GM23338 (cell line): ENCODE measurements around the gene PRDX3. TPM values are rescaled to one million over a fixed set of nuclear protein-coding genes. Genes with fewer than 3 reads are reported as not detected.
A peak's percentile ranks its signal among the peaks of the same experiment; 100 is the strongest.
"Not testable (repeated sequence)": the region's sequence is repeated elsewhere in the genome, so short reads cannot be mapped to it uniquely, and the experiment has no call there.

ENCODE experiments used
- ATAC-seq: fragments of 200-7000 bp; cut with Tn5 transposase; 3 replicates; pipeline ENCODE4 v1.9.1; 2020
- DNase-seq: peaks from one replicate; pipeline ENCODE4 v3.0.0-alpha.2; 2015; ENCODE audit warnings: low spot score
- H2AFZ ChIP-seq: fragments of 200-600 bp; sonication (generic); 2 replicates; pipeline ENCODE4 v1.8.0; 2016; ENCODE audit warnings: antibody characterized with exemption, mild to moderate bottlenecking, moderate library complexity
- H3F3A ChIP-seq: fragments of 200-600 bp; sonication (generic); replicated peaks from 2 replicates; pipeline ENCODE4 v1.8.0; 2017; ENCODE audit warnings: antibody characterized with exemption, mixed run types, low read depth
- H3K27ac ChIP-seq: fragments of 200-600 bp; sonication (generic); 2 replicates; pipeline ENCODE4 v1.6.1; 2016; ENCODE audit warnings: low read depth
- H3K27me3 ChIP-seq: fragments of 200-600 bp; sonication (generic); 2 replicates; pipeline ENCODE4 v1.8.0; 2016; ENCODE audit warnings: mild to moderate bottlenecking, mixed run types, moderate library complexity; ENCODE audit not compliant: insufficient read depth
- H3K36me3 ChIP-seq: fragments of 200-600 bp; sonication (generic); 2 replicates; pipeline ENCODE4 v1.8.0; 2016; ENCODE audit warnings: mild to moderate bottlenecking; ENCODE audit not compliant: insufficient read depth
- H3K4me1 ChIP-seq: fragments of 200-600 bp; sonication (generic); 2 replicates; pipeline ENCODE4 v1.8.0; 2016; ENCODE audit warnings: mild to moderate bottlenecking, moderate library complexity; ENCODE audit not compliant: insufficient read depth
- H3K4me2 ChIP-seq: fragments of 200-600 bp; sonication (generic); 2 replicates; pipeline ENCODE4 v1.7.1; 2017; ENCODE audit warnings: mixed run types
- H3K4me3 ChIP-seq: fragments of 200-600 bp; sonication (generic); 2 replicates; pipeline ENCODE4 v1.6.1; 2016; ENCODE audit warnings: mixed run types
- H3K79me2 ChIP-seq: fragments of 200-600 bp; sonication (generic); replicated peaks from 2 replicates; pipeline ENCODE4 v1.8.0; 2017; ENCODE audit warnings: mild to moderate bottlenecking; ENCODE audit not compliant: insufficient read depth
- H3K9me2 ChIP-seq: fragments of 200-600 bp; sonication (generic); 2 replicates; pipeline ENCODE4 v1.8.0; 2017; ENCODE audit not compliant: insufficient read depth
- H4K20me1 ChIP-seq: fragments of 200-600 bp; sonication (generic); replicated peaks from 2 replicates; pipeline ENCODE4 v1.8.0; 2017; ENCODE audit warnings: mild to moderate bottlenecking; ENCODE audit not compliant: insufficient read depth
- H3K27ac Mint-ChIP-seq: 2 replicates; pipeline ENCODE4 v1.8.0; 2020; ENCODE audit warnings: inconsistent platforms, mild to moderate bottlenecking, moderate library complexity, mixed read lengths
- H3K27me3 Mint-ChIP-seq: 3 replicates; pipeline ENCODE4 v1.8.0; 2022; ENCODE audit warnings: low read depth, mild to moderate bottlenecking, moderate library complexity, mixed read lengths, inconsistent platforms; ENCODE audit not compliant: insufficient read depth, poor library complexity
- H3K36me3 Mint-ChIP-seq: 3 replicates; pipeline ENCODE4 v1.8.0; 2021; ENCODE audit warnings: low read depth, mild to moderate bottlenecking, inconsistent platforms, moderate library complexity, mixed read lengths
- H3K4me1 Mint-ChIP-seq: 3 replicates; pipeline ENCODE4 v1.8.0; 2020; ENCODE audit warnings: mild to moderate bottlenecking, inconsistent platforms, mixed read lengths
- H3K4me3 Mint-ChIP-seq: 3 replicates; pipeline ENCODE4 v1.8.0; 2021; ENCODE audit warnings: moderate library complexity, mild to moderate bottlenecking, inconsistent platforms, mixed read lengths
- H3K9me3 Mint-ChIP-seq: 3 replicates; pipeline ENCODE4 v1.8.0; 2020; ENCODE audit warnings: moderate library complexity, mild to moderate bottlenecking, inconsistent platforms, mixed read lengths
- CTCF ChIP-seq, 2 experiments: fragments of 200-600 bp in 1 of 2; sonication (generic) in 1 of 2; conservative IDR thresholded peaks; 2 replicates each; pipeline versions ENCODE4 v1.5.1 to v1.6.1; 2016 to 2017; ENCODE audit warnings: antibody characterized with exemption in 2 of 2, low read depth in 2 of 2, mild to moderate bottlenecking in 2 of 2, moderate library complexity in 1 of 2
- EZH2 ChIP-seq: fragments of 200-600 bp; sonication (generic); IDR thresholded peaks from one replicate; pipeline ENCODE4 v1.8.0; 2017; ENCODE audit warnings: antibody characterized with exemption, mild to moderate bottlenecking, low read depth; ENCODE audit not compliant: unreplicated experiment
- NANOG ChIP-seq: IDR thresholded peaks from 2 replicates; pipeline ENCODE4 v1.6.1; 2016; ENCODE audit warnings: antibody characterized with exemption, borderline replicate concordance
- ZNF114 ChIP-seq: fragments of 250-450 bp; sonication (Bioruptor Pico); IDR thresholded peaks from 2 replicates; pipeline ENCODE4 v1.5.0; 2020; ENCODE audit warnings: mild to moderate bottlenecking, moderate library complexity
- ZNF462 ChIP-seq: fragments of 250-450 bp; sonication (Bioruptor Pico); IDR thresholded peaks from 2 replicates; pipeline ENCODE4 v1.5.0; 2020; ENCODE audit warnings: mild to moderate bottlenecking, moderate library complexity
- polyA plus RNA-seq: library from polyadenylated mRNA; unstranded; fragments of >200 nt; fragmentation: Nextera tagmentation; extraction: Ambion mirVana; gene quantifications from 2 replicates; pipeline ENCODE4 v1.2.1, GENCODE V29; 2016
- total RNA-seq: library from RNA; depleted of rRNA; stranded (reverse); fragments of >200 nt; shearing (Covaris generic); gene quantifications from 2 replicates; pipeline ENCODE4 v1.2.3, GENCODE V29; 2014

The PRDX3 gene
- total and polyA plus RNA-seq, 2 experiments from 2014 or later: 275 to 285 TPM

GRCh38 chr10:119138346-119139306 is 40.0 kb downstream of the PRDX3 start (continued):
- TF ChIP-seq ZNF462 (no peak), NANOG (no peak), ZNF114 (CRISPR knock-in tag) (no peak), EZH2 (no peak)

GRCh38 chr10:119137878-119138277 is 40.7 kb downstream of the PRDX3 start:
- TF ChIP-seq CTCF (conservative IDR thresholded peaks at IDR 0.05; ENCODE audit: low read depth in 2 of 2): peak in 1 of 2 experiments; percentile 43
- not testable (repeated sequence) for H3K27ac Mint-ChIP-seq, H3K9me2 ChIP-seq, ATAC-seq, H3K4me2 ChIP-seq, H4K20me1 ChIP-seq, H3K9me3 Mint-ChIP-seq, H3K4me3 ChIP-seq, H3K27ac ChIP-seq, H2AFZ ChIP-seq, H3F3A ChIP-seq, H3K27me3 ChIP-seq, H3K27me3 Mint-ChIP-seq, H3K79me2 ChIP-seq, H3K4me3 Mint-ChIP-seq, H3K4me1 ChIP-seq, H3K4me1 Mint-ChIP-seq, H3K36me3 ChIP-seq
- H3K36me3 Mint-ChIP-seq: peaks cover 30% of the 10 kb centered on the region
- peak; percentile 48 for DNase-seq
